GM18873 (cell line): Measurements from ENCODE around the gene SUSD3.

Experiments
- ATAC-seq: cut with Tn5 transposase; IDR thresholded peaks from one replicate; pipeline ENCODE4 v1.9.1; 2021; ENCODE audit warnings: mild to moderate bottlenecking, moderate library complexity, moderate number of reproducible peaks; ENCODE audit not compliant: unreplicated experiment, low FRiP score

Gene SUSD3

GRCh38 chr9:93071464-93071863, 13.0 kb downstream of the SUSD3 start:
- no peak for ATAC-seq

GRCh38 chr9:93072383-93072795, 13.9 kb downstream of the SUSD3 start:
- ATAC-seq = no peak

GRCh38 chr9:93076101-93076791, 17.7 kb downstream of the SUSD3 start:
- ATAC-seq = no peak

GRCh38 chr9:93076792-93077128, 18.3 kb downstream of the SUSD3 start:
- no peak for ATAC-seq

- ATAC-seq = no peak
Measured at GRCh38 chr9:93077367-93077766, 18.9 kb downstream of the SUSD3 start.

- ATAC-seq = no peak
Measured at GRCh38 chr9:93077811-93078210, 19.3 kb downstream of the SUSD3 start.

GRCh38 chr9:93079371-93079770, 20.9 kb downstream of the SUSD3 start:
- no peak for ATAC-seq

- ATAC-seq = no peak
Measured at GRCh38 chr9:93080406-93080805, 21.9 kb downstream of the SUSD3 start.

GRCh38 chr9:93081081-93081529, 22.6 kb downstream of the SUSD3 start:
- no peak for ATAC-seq

- ATAC-seq = no peak
Measured at GRCh38 chr9:93081931-93082330, 23.4 kb downstream of the SUSD3 start.

GRCh38 chr9:93082841-93083411, 24.4 kb downstream of the SUSD3 start:
- ATAC-seq = no peak

- ATAC-seq = no peak
Measured at GRCh38 chr9:93083592-93084470, 25.3 kb downstream of the SUSD3 start.

GRCh38 chr9:93084471-93084881, 26.0 kb downstream of the SUSD3 start:
- ATAC-seq = no peak

- no peak for ATAC-seq
Measured at GRCh38 chr9:93085676-93086075, 27.2 kb downstream of the SUSD3 start.

- ATAC-seq = no peak
Measured at GRCh38 chr9:93086447-93087224, 28.1 kb downstream of the SUSD3 start.

GRCh38 chr9:93087971-93088655, 29.6 kb downstream of the SUSD3 start:
- no peak for ATAC-seq

GRCh38 chr9:93088656-93089015, 30.1 kb downstream of the SUSD3 start:
- no peak for ATAC-seq

GRCh38 chr9:93089024-93089423, 30.5 kb downstream of the SUSD3 start:
- ATAC-seq = no peak

GRCh38 chr9:93089481-93089991, 31.0 kb downstream of the SUSD3 start:
- no peak for ATAC-seq

- ATAC-seq = no peak
Measured at GRCh38 chr9:93090091-93090655, 31.7 kb downstream of the SUSD3 start.
